Trophoblast cell (in vitro differentiated cells and primary cell): ENCODE results near the gene DENND10.
A peak's percentile ranks its signal among the peaks of the same experiment; 100 is the strongest.

Experiments used
- DNase-seq, 2 donors: peaks; one replicate each; pipeline ENCODE4 v3.0.0-alpha.2; 2016
- H2AFZ ChIP-seq: 2 replicates; pipeline ENCODE4 v1.6.1; 2013; ENCODE audit warnings: low read length, moderate library complexity, mild to moderate bottlenecking; ENCODE audit not compliant: insufficient read depth, poor library complexity
- H2AK5ac ChIP-seq: 2 replicates; pipeline ENCODE4 v1.6.1; 2013; ENCODE audit warnings: mild to moderate bottlenecking, low read length
- H2BK120ac ChIP-seq: 2 replicates; pipeline ENCODE4 v1.6.1; 2013; ENCODE audit warnings: low read length, mild to moderate bottlenecking, moderate library complexity; ENCODE audit not compliant: insufficient read depth, poor library complexity
- H2BK12ac ChIP-seq: 2 replicates; pipeline ENCODE4 v1.6.1; 2013; ENCODE audit warnings: mild to moderate bottlenecking, low read length, moderate library complexity
- H2BK5ac ChIP-seq: 2 replicates; pipeline ENCODE4 v1.6.1; 2013; ENCODE audit warnings: low read length, low read depth, moderate library complexity, mild to moderate bottlenecking; ENCODE audit not compliant: poor library complexity
- H3K14ac ChIP-seq: 2 replicates; pipeline ENCODE4 v1.6.1; 2013; ENCODE audit warnings: mild to moderate bottlenecking, low read length
- H3K18ac ChIP-seq: 2 replicates; pipeline ENCODE4 v1.6.1; 2013; ENCODE audit warnings: mild to moderate bottlenecking, low read length
- H3K23ac ChIP-seq: 2 replicates; pipeline ENCODE4 v1.6.1; 2013; ENCODE audit warnings: low read length
- H3K27ac ChIP-seq: 2 replicates; pipeline ENCODE4 v1.5.1; 2013; ENCODE audit warnings: low read depth, mild to moderate bottlenecking, inconsistent platforms, low read length, moderate library complexity
- H3K27me3 ChIP-seq: 2 replicates; pipeline ENCODE4 v1.6.1; 2013; ENCODE audit warnings: inconsistent platforms, mild to moderate bottlenecking, low read length, moderate library complexity; ENCODE audit not compliant: insufficient read depth
- H3K36me3 ChIP-seq, 2 experiments: 1 replicate in 1 of 2; 2 replicates in 1 of 2; pipeline ENCODE4 v1.6.1; 2013; ENCODE audit warnings: low read length in 2 of 2, mild to moderate bottlenecking in 2 of 2, moderate library complexity in 1 of 2; ENCODE audit not compliant: insufficient read depth in 2 of 2, control insufficient read depth in 1 of 2
- H3K4ac ChIP-seq: 2 replicates; pipeline ENCODE4 v1.6.1; 2013; ENCODE audit warnings: low read depth, mild to moderate bottlenecking, low read length, moderate library complexity
- H3K4me1 ChIP-seq, 2 experiments: 1 replicate in 1 of 2; 2 replicates in 1 of 2; pipeline ENCODE4 v1.6.1; 2013; ENCODE audit warnings: low read length in 2 of 2, mild to moderate bottlenecking in 2 of 2, moderate library complexity in 1 of 2; ENCODE audit not compliant: insufficient read depth in 2 of 2, control insufficient read depth in 1 of 2
- H3K4me2 ChIP-seq: 2 replicates; pipeline ENCODE4 v1.6.1; 2013; ENCODE audit warnings: inconsistent platforms, mild to moderate bottlenecking, low read length, moderate library complexity
- H3K4me3 ChIP-seq: 2 replicates; pipeline ENCODE4 v1.5.1; 2013; ENCODE audit warnings: mild to moderate bottlenecking, low read depth, low read length, inconsistent platforms
- H3K79me1 ChIP-seq: one replicate; pipeline ENCODE4 v1.6.1; 2013; ENCODE audit warnings: low read length
- H3K79me2 ChIP-seq: 2 replicates; pipeline ENCODE4 v1.6.1; 2013; ENCODE audit warnings: low read length, mild to moderate bottlenecking; ENCODE audit not compliant: control insufficient read depth, insufficient read depth, poor library complexity
- H3K9ac ChIP-seq: 2 replicates; pipeline ENCODE4 v1.6.1; 2013; ENCODE audit warnings: mild to moderate bottlenecking, low read length
- H3K9me3 ChIP-seq: 2 replicates; pipeline ENCODE4 v1.6.1; 2013; ENCODE audit warnings: low read depth, mild to moderate bottlenecking, control low read depth, inconsistent platforms, low read length; ENCODE audit not compliant: insufficient read depth
- H4K12ac ChIP-seq: 2 replicates; pipeline ENCODE4 v1.6.1; 2013; ENCODE audit warnings: low read depth, mild to moderate bottlenecking, low read length, moderate library complexity
- H4K8ac ChIP-seq: 2 replicates; pipeline ENCODE4 v1.6.1; 2013; ENCODE audit warnings: low read depth, mild to moderate bottlenecking, low read length, moderate library complexity
- H4K91ac ChIP-seq: one replicate; pipeline ENCODE4 v1.6.1; 2013; ENCODE audit warnings: low read depth, mild to moderate bottlenecking, low read length, moderate library complexity
- WGBS: extraction: QIAGEN DNeasy Blood & Tissue Kit; methylation state at CpG from one replicate; pipeline ENCODE4 v1.1.7; 2013; ENCODE audit warnings: missing lambda C conversion rate; ENCODE audit not compliant: insufficient read length, insufficient coverage; ENCODE audit errors: extremely low coverage; 5-methylcytosine and 5-hydroxymethylcytosine counted together

Gene DENND10

GRCh38 chr10:119166118-119166500 is 62.2 kb downstream of the DENND10 start:
- WGBS: no CpG with 5 or more reads among the region's 7 CpGs
- Histone ChIP-seq H3K23ac (no peak overlapping the region), H3K9ac (peak overlapping the region; percentile 92)

GRCh38 chr10:119166564-119166963 is 62.7 kb downstream of the DENND10 start:
- no peak overlapping the region for H2AFZ ChIP-seq
- H3K79me2 ChIP-seq: peaks cover 5% of the 10 kb centered on the region
- peaks cover 8% of the 10 kb centered on the region for H3K79me1 ChIP-seq
- no peak overlapping the region for H2BK12ac ChIP-seq
- no peak overlapping the region for H2BK120ac ChIP-seq
- H4K91ac ChIP-seq: no peak overlapping the region
- no peaks in the 10 kb centered on the region for H3K9me3 ChIP-seq
- no peak overlapping the region for H3K27ac ChIP-seq
- H3K36me3 ChIP-seq: peaks cover 15 to 22% of the 10 kb centered on the region in 2 experiments
- no peak overlapping the region for H3K4me3 ChIP-seq
- H3K14ac ChIP-seq: no peak overlapping the region
- no peak overlapping the region for H4K12ac ChIP-seq
- H3K9ac ChIP-seq: no peak overlapping the region
- H3K18ac ChIP-seq: no peak overlapping the region
- H3K4me2 ChIP-seq: no peak overlapping the region
- H2AK5ac ChIP-seq: no peak overlapping the region
- H4K8ac ChIP-seq: no peak overlapping the region
- WGBS: no CpG with 5 or more reads among the region's 8 CpGs
- H2BK5ac ChIP-seq: no peak overlapping the region
- peaks cover 4 to 6% of the 10 kb centered on the region in 2 experiments for H3K4me1 ChIP-seq
- H3K4ac ChIP-seq: no peak overlapping the region
- H3K23ac ChIP-seq: no peak overlapping the region
- DNase-seq: no peak
- H3K27me3 ChIP-seq: no peaks in the 10 kb centered on the region

More at GRCh38 chr10:119166118-119166500, 62.2 kb downstream of the DENND10 start:
- H4K8ac ChIP-seq: peak overlapping the region; percentile 94
- H3K9me3 ChIP-seq: no peaks in the 10 kb centered on the region
- H4K91ac ChIP-seq: peak overlapping the region; percentile 69
- H4K12ac ChIP-seq: peak overlapping the region; percentile 27
- H3K4ac ChIP-seq: no peak overlapping the region
- peak overlapping the region; percentile 85 for H3K4me3 ChIP-seq
- DNase-seq: no peak
- peaks cover 4 to 6% of the 10 kb centered on the region in 2 experiments for H3K4me1 ChIP-seq
- no peak overlapping the region for H2AK5ac ChIP-seq
- H3K27me3 ChIP-seq: no peaks in the 10 kb centered on the region
- peaks cover 8% of the 10 kb centered on the region for H3K79me1 ChIP-seq
- peaks cover 5% of the 10 kb centered on the region for H3K79me2 ChIP-seq
- peak overlapping the region; percentile 36 for H3K27ac ChIP-seq
- peak overlapping the region; percentile 52 for H2BK5ac ChIP-seq
- peak overlapping the region; percentile 18 for H2BK12ac ChIP-seq
- peaks cover 13 to 17% of the 10 kb centered on the region in 2 experiments for H3K36me3 ChIP-seq
- H3K4me2 ChIP-seq: peak overlapping the region; percentile 72
- H2AFZ ChIP-seq: peak overlapping the region; percentile 66
- no peak overlapping the region for H2BK120ac ChIP-seq
- peak overlapping the region; percentile 75 for H3K14ac ChIP-seq
- H3K18ac ChIP-seq: peak overlapping the region; percentile 71

GRCh38 chr10:119167041-119167440 is 63.1 kb downstream of the DENND10 start:
- no peak overlapping the region for H3K14ac ChIP-seq
- peaks cover 8% of the 10 kb centered on the region for H3K79me1 ChIP-seq
- no peak overlapping the region for H3K23ac ChIP-seq
- H3K27me3 ChIP-seq: no peaks in the 10 kb centered on the region
- H2BK5ac ChIP-seq: no peak overlapping the region
- H2AFZ ChIP-seq: no peak overlapping the region
- no peak overlapping the region for H3K4ac ChIP-seq
- H3K18ac ChIP-seq: no peak overlapping the region
- no peak overlapping the region for H4K91ac ChIP-seq
- H3K4me2 ChIP-seq: no peak overlapping the region
- peaks cover 18 to 26% of the 10 kb centered on the region in 2 experiments for H3K36me3 ChIP-seq
- H3K9me3 ChIP-seq: no peaks in the 10 kb centered on the region
- H4K8ac ChIP-seq: no peak overlapping the region
- H2AK5ac ChIP-seq: no peak overlapping the region
- peaks cover 5% of the 10 kb centered on the region for H3K79me2 ChIP-seq
- H2BK120ac ChIP-seq: no peak overlapping the region
- no peak overlapping the region for H3K27ac ChIP-seq
- peaks cover 4 to 6% of the 10 kb centered on the region in 2 experiments for H3K4me1 ChIP-seq
- H2BK12ac ChIP-seq: no peak overlapping the region
- H4K12ac ChIP-seq: no peak overlapping the region
- no peak overlapping the region for H3K4me3 ChIP-seq
- WGBS: 100% methylated on average over 1 of the region's 8 CpGs
- no peak overlapping the region for H3K9ac ChIP-seq
- DNase-seq: no peak

- Histone ChIP-seq H2BK120ac (no peak overlapping the region), H3K79me2 (peaks cover 8% of the 10 kb centered on the region), H3K79me1 (peaks cover 11% of the 10 kb centered on the region), H3K27me3 (no peaks in the 10 kb centered on the region), H3K18ac (no peak overlapping the region), H2AK5ac (no peak overlapping the region), H3K4ac (no peak overlapping the region), H2BK12ac (no peak overlapping the region), H3K27ac (no peak overlapping the region), H4K8ac (no peak overlapping the region), H3K4me1 (peaks cover 11 to 16% of the 10 kb centered on the region in 2 experiments), H3K14ac (no peak overlapping the region), H3K23ac (no peak overlapping the region), H4K91ac (no peak overlapping the region), H3K4me3 (no peak overlapping the region), H2AFZ (no peak overlapping the region), H4K12ac (no peak overlapping the region), H2BK5ac (no peak overlapping the region), H3K4me2 (no peak overlapping the region), H3K36me3 (peaks cover 14 to 29% of the 10 kb centered on the region in 2 experiments), H3K9me3 (no peaks in the 10 kb centered on the region), H3K9ac (no peak overlapping the region)
- DNase-seq: no peak
- WGBS: no CpG with 5 or more reads among the region's 2 CpGs
Measured at GRCh38 chr10:119174109-119174508, 70.2 kb downstream of the DENND10 start.
